Measurements from ENCODE around the gene KHK.

DNA sequence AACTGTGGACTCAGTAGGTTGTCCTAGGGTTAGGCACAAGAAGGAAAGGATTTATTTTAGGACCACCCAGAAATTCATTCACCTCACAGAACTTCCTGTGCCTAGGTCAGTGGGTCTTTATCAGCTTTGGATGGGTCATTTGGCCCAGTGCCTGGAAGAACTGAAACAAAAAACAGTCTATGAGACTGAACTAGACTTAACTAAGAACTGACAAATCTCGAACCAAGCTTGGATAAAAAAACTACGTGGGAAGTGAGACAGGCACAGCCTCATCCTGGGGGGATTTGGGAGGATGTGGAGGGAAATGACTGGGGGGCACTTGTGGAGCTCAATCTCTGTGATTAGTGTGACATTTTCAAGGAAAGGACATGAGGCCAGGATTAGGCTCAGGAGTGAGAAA lies 12.8 kb upstream of the KHK start:
- TF ChIP-seq GATA2 (IDR thresholded peaks at IDR 0.05; ENCODE audit: low read depth, low read length) (no peak), GATA3 (IDR thresholded peaks at IDR 0.05; ENCODE audit: low read depth, low read length) (no peak)
